ENCODE measurements around the gene DYNC2I2.
"Not testable (repeated sequence)": the region's sequence is repeated elsewhere in the genome, so short reads cannot be mapped to it uniquely, and the experiment has no call there.

DYNC2I2 gene

GRCh38 chr9:128593039-128593438 lies 63.6 kb downstream of the DYNC2I2 start:
- Histone ChIP-seq H3K27ac (ENCODE audit: insufficient read depth, low read depth, low read length, poor library complexity, severe bottlenecking) (no peak overlapping the region), H3K9me3 (ENCODE audit: control insufficient read depth, low read length) (no peaks in the 10 kb centered on the region), H3K4me3 (ENCODE audit: insufficient read depth, low read depth, low read length) (no peak overlapping the region), H3K4me1 (ENCODE audit: control insufficient read depth, insufficient read depth, low read length) (no peaks in the 10 kb centered on the region), H3K36me3 (ENCODE audit: control insufficient read depth, insufficient read depth, low read length) (peaks cover 77% of the 10 kb centered on the region), H3K27me3 (ENCODE audit: control insufficient read depth, insufficient read depth, low read length, poor library complexity, severe bottlenecking) (no peaks in the 10 kb centered on the region)
- 95% methylated on average over 6 of the region's 6 CpGs for WGBS, 2 experiments

- Histone ChIP-seq H3K27me3 (ENCODE audit: control insufficient read depth, insufficient read depth, low read length, poor library complexity, severe bottlenecking) (no peaks in the 10 kb centered on the region), H3K4me3 (ENCODE audit: insufficient read depth, low read depth, low read length) (no peak overlapping the region), H3K9me3 (ENCODE audit: control insufficient read depth, low read length) (no peaks in the 10 kb centered on the region), H3K36me3 (ENCODE audit: control insufficient read depth, insufficient read depth, low read length) (peaks cover 82% of the 10 kb centered on the region), H3K4me1 (ENCODE audit: control insufficient read depth, insufficient read depth, low read length) (no peaks in the 10 kb centered on the region), H3K27ac (ENCODE audit: insufficient read depth, low read depth, low read length, poor library complexity, severe bottlenecking) (no peak overlapping the region)
- WGBS, 2 experiments, result 90 to 92% methylated on average over 11 of the region's 11 CpGs
Observed at GRCh38 chr9:128588581-128589233, 67.9 kb downstream of the DYNC2I2 start.

- no peak overlapping the region for H3K4me3 ChIP-seq (ENCODE audit: insufficient read depth, low read depth, low read length)
- H3K27ac ChIP-seq (ENCODE audit: insufficient read depth, low read depth, low read length, poor library complexity, severe bottlenecking), result no peak overlapping the region
- WGBS, 2 experiments, result 79 to 80% methylated on average over 6 of the region's 6 CpGs
- no peaks in the 10 kb centered on the region for H3K27me3 ChIP-seq (ENCODE audit: control insufficient read depth, insufficient read depth, low read length, poor library complexity, severe bottlenecking)
- H3K4me1 ChIP-seq (ENCODE audit: control insufficient read depth, insufficient read depth, low read length), result no peaks in the 10 kb centered on the region
- no peaks in the 10 kb centered on the region for H3K9me3 ChIP-seq (ENCODE audit: control insufficient read depth, low read length)
- peaks cover 84% of the 10 kb centered on the region for H3K36me3 ChIP-seq (ENCODE audit: control insufficient read depth, insufficient read depth, low read length)
Observed at GRCh38 chr9:128587453-128587852, 69.2 kb downstream of the DYNC2I2 start.

GRCh38 chr9:128586934-128587333 lies 69.7 kb downstream of the DYNC2I2 start:
- not testable (repeated sequence) for H3K4me3 ChIP-seq (ENCODE audit: insufficient read depth, low read depth, low read length); H3K4me1 ChIP-seq (ENCODE audit: control insufficient read depth, insufficient read depth, low read length); H3K9me3 ChIP-seq (ENCODE audit: control insufficient read depth, low read length); H3K27ac ChIP-seq (ENCODE audit: insufficient read depth, low read depth, low read length, poor library complexity, severe bottlenecking); H3K27me3 ChIP-seq (ENCODE audit: control insufficient read depth, insufficient read depth, low read length, poor library complexity, severe bottlenecking)
- 94 to 95% methylated on average over 11 of the region's 11 CpGs for WGBS, 2 experiments
- peaks cover 81% of the 10 kb centered on the region for H3K36me3 ChIP-seq (ENCODE audit: control insufficient read depth, insufficient read depth, low read length)

GRCh38 chr9:128585155-128585554 lies 71.5 kb downstream of the DYNC2I2 start:
- not testable (repeated sequence) for H3K4me1 ChIP-seq (ENCODE audit: control insufficient read depth, insufficient read depth, low read length); H3K4me3 ChIP-seq (ENCODE audit: insufficient read depth, low read depth, low read length); H3K27ac ChIP-seq (ENCODE audit: insufficient read depth, low read depth, low read length, poor library complexity, severe bottlenecking); H3K27me3 ChIP-seq (ENCODE audit: control insufficient read depth, insufficient read depth, low read length, poor library complexity, severe bottlenecking); H3K9me3 ChIP-seq (ENCODE audit: control insufficient read depth, low read length)
- H3K36me3 ChIP-seq (ENCODE audit: control insufficient read depth, insufficient read depth, low read length), result peaks cover 81% of the 10 kb centered on the region
- 93 to 95% methylated on average over 8 of the region's 8 CpGs for WGBS, 2 experiments
